Tibial artery (tissue), 4 donors: ENCODE results near the gene PRKCQ.

Source experiments
- DNase-seq, 2 donors: peaks; one replicate each; pipeline ENCODE4 v3.0.0-alpha.2; 2019
- H3K27ac ChIP-seq, 2 donors: fragments of 200-600 bp; sonication (generic) in 1 of 2; 1 replicate in 1 of 2; 2 replicates in 1 of 2; pipeline ENCODE4 v1.5.1; 2018 to 2019; ENCODE audit warnings: mild to moderate bottlenecking in 1 of 2
- H3K27me3 ChIP-seq, 2 donors: fragments of 200-600 bp; sonication (generic) in 1 of 2; one replicate each; pipeline versions ENCODE4 v1.5.1 to v1.6.0; 2016 to 2019
- H3K36me3 ChIP-seq, 3 donors: fragments of 200-600 bp; sonication (generic) in 2 of 3; one replicate each; pipeline ENCODE4 v1.5.1; 2016 to 2019; ENCODE audit warnings: mild to moderate bottlenecking in 2 of 3
- H3K4me1 ChIP-seq, 4 donors: fragments of 200-600 bp; sonication (generic) in 2 of 4; 1 replicate in 3 of 4; 2 replicates in 1 of 4; pipeline ENCODE4 v1.5.1; 2016 to 2019
- H3K4me3 ChIP-seq, 2 donors: fragments of 200-600 bp; sonication (generic) in 1 of 2; 1 replicate in 1 of 2; 2 replicates in 1 of 2; pipeline ENCODE4 v1.5.1; 2018 to 2019; ENCODE audit warnings: mild to moderate bottlenecking in 2 of 2
- H3K9me3 ChIP-seq, 3 donors: fragments of 200-600 bp; sonication (generic) in 1 of 3; one replicate each; pipeline ENCODE4 v1.5.1; 2016 to 2019
- intact Hi-C: fragments of 100-400 bp; cut with DNase I; formaldehyde crosslinking; loops from one replicate; pipeline ENCODE4 v1.15.0; 2023; ENCODE audit warnings: low total_unique reads
- TF ChIP-seq, protein P1 (sequence below), 2 experiments: fragments of 200-600 bp in 1 of 2; fragments of 450-650 bp in 1 of 2; IDR thresholded peaks; one replicate each; pipeline ENCODE4 v1.5.1; 2017 to 2019; ENCODE audit warnings: antibody characterized with exemption in 2 of 2, mild to moderate bottlenecking in 1 of 2, moderate library complexity in 1 of 2

The PRKCQ gene

DNA sequence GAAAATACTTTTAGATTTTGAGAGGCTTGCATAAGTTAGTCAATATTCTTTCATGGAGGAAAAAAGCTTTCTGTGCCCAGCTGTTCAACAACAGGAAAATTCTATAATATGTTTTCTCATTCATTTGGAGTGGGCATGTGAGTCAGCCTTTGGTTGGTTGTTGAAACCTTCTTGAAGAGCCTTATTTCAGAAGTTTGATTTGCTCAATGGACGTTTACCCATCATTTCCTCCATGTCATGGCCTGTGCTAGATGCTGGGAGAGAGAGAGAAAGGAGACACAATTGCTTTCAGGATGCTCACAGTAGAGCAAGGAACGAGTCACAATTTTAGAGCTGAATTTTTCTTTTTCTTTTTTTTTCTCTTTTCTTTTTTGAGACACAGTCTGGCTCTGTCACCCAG, 181.7 kb downstream of the PRKCQ start:
- DNase-seq = no peak
- Histone ChIP-seq H3K4me3 (no peak overlapping the region), H3K9me3 (no peaks in the 10 kb centered on the region), H3K4me1 (peaks cover 0 to 27% (median 15%) of the 10 kb centered on the region in 4 donors), H3K36me3 (no peaks in the 10 kb centered on the region), H3K27ac (no peak overlapping the region), H3K27me3 (no peaks in the 10 kb centered on the region)
- intact Hi-C loops = no loop called here
- TF ChIP-seq, protein P1, sequence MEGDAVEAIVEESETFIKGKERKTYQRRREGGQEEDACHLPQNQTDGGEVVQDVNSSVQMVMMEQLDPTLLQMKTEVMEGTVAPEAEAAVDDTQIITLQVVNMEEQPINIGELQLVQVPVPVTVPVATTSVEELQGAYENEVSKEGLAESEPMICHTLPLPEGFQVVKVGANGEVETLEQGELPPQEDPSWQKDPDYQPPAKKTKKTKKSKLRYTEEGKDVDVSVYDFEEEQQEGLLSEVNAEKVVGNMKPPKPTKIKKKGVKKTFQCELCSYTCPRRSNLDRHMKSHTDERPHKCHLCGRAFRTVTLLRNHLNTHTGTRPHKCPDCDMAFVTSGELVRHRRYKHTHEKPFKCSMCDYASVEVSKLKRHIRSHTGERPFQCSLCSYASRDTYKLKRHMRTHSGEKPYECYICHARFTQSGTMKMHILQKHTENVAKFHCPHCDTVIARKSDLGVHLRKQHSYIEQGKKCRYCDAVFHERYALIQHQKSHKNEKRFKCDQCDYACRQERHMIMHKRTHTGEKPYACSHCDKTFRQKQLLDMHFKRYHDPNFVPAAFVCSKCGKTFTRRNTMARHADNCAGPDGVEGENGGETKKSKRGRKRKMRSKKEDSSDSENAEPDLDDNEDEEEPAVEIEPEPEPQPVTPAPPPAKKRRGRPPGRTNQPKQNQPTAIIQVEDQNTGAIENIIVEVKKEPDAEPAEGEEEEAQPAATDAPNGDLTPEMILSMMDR (IDR thresholded peaks at IDR 0.05) = no peak

DNA sequence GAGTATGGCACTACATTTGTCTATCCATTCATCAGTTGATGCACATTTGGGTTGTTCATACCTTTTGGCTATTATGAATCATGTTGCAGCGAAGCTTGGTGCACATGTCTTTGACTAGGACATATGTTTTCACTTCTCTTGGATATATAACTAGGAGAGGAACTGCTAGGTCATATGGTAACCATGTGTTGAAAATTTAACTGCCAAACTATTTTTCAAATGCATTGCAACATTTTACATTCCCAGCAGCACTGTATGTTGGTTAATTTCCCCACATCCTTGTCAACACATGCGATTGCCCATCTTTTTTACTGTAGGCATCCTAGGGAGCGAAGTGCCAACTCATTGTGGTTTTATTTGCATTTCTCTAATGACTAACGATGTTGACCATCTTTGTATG, 183.4 kb downstream of the PRKCQ start:
- TF ChIP-seq, protein P1 (IDR thresholded peaks at IDR 0.05) = no peak
- H3K4me1 ChIP-seq = peaks cover 0 to 22% (median 12%) of the 10 kb centered on the region in 4 donors

GRCh38 chr10:6396226-6396625, 183.8 kb downstream of the PRKCQ start:
- DNase-seq = no peak
- H3K9me3 ChIP-seq = no peaks in the 10 kb centered on the region
- no peaks in the 10 kb centered on the region for H3K36me3 ChIP-seq
- no peaks in the 10 kb centered on the region for H3K27me3 ChIP-seq
- peaks cover 0 to 18% (median 8%) of the 10 kb centered on the region in 4 donors for H3K4me1 ChIP-seq
- intact Hi-C loops = no loop called here
- TF ChIP-seq, protein P1 (IDR thresholded peaks at IDR 0.05) = no peak
- no peak overlapping the region for H3K27ac ChIP-seq
- H3K4me3 ChIP-seq = no peak overlapping the region

More for the DNA sequence above, 183.4 kb downstream of the PRKCQ start:
- Histone ChIP-seq H3K9me3 (no peaks in the 10 kb centered on the region), H3K27ac (no peak overlapping the region), H3K36me3 (no peaks in the 10 kb centered on the region), H3K4me3 (no peak overlapping the region), H3K27me3 (no peaks in the 10 kb centered on the region)
- no peak for DNase-seq
- intact Hi-C loops = no loop called here

DNA sequence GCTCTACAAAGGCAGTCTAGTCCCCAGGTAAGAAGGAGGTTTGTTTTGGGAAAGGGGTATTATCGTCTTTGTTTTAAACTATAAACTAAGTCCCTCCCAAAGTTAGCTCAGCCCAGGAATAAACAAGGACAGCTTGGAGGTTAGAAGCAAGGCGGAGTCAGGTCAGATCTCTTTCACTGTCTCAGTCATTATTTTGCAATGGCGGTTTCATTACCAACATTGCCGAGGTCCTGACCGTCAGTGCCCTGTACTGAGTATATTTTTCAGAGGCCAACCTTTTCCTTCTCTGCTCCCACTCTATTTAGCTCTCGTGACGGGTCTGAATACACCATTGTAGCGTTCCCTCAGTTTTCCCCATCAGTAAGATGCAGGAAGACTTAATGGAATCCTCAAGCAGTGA, 184.5 kb downstream of the PRKCQ start:
- H3K27me3 ChIP-seq = no peaks in the 10 kb centered on the region
- H3K36me3 ChIP-seq = no peaks in the 10 kb centered on the region
- H3K9me3 ChIP-seq = peaks cover 0 to under 1% (median 0%) of the 10 kb centered on the region in 3 donors
- intact Hi-C loops = no loop called here
- no peak overlapping the region for H3K27ac ChIP-seq
- TF ChIP-seq, protein P1 (IDR thresholded peaks at IDR 0.05) = no peak
- peaks cover 0 to 12% (median 5%) of the 10 kb centered on the region in 4 donors for H3K4me1 ChIP-seq
- no peak overlapping the region for H3K4me3 ChIP-seq
- DNase-seq = no peak

DNA sequence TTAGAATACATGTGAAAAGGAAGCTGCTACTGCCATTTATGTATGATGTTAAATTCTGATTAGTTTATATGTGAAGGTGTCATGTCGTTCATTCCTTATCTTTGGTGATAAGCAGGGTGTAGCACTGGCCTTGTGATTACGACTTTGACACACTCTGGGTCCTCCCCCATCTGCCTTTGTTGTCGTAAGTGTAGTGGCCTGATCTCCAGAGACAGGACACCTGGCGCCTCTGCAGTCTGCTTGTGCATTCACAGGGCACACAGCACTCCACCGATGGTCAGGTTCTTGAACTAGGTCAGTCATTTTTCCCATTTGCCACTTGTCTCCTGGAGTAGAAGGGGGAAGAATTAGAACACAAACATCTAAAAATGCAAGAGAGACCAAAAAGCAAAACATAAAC, 186.0 kb downstream of the PRKCQ start:
- Histone ChIP-seq H3K4me1 (peaks cover 0 to 6% (median 2%) of the 10 kb centered on the region in 4 donors), H3K27ac (no peak overlapping the region), H3K4me3 (no peak overlapping the region), H3K27me3 (no peaks in the 10 kb centered on the region), H3K9me3 (peaks cover 0 to 12% (median 0%) of the 10 kb centered on the region in 3 donors), H3K36me3 (no peaks in the 10 kb centered on the region)
- TF ChIP-seq, protein P1 (IDR thresholded peaks at IDR 0.05) = no peak
- no peak for DNase-seq
- intact Hi-C loops = no loop called here

DNA sequence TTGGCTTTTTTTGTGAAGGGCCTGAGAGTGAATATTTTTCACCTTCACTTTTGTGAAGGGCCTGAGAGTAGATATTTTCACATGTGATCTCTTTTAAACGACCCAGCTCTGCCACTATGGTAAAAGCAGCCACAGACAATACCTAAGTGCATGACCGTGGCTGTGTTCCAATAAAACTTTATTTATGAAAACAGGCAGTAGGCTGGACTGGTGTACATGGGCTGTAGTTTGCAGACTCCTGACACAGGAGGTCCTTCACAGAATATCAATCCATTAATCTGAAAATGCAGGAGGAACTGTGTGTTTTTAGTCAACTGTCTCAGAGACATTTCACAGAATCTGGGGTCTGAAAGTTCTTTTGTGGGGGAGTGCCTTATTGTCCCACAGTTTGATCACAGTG, 186.9 kb downstream of the PRKCQ start:
- no peak overlapping the region for H3K27ac ChIP-seq
- intact Hi-C loops = no loop called here
- peaks cover 0 to 16% (median 0%) of the 10 kb centered on the region in 3 donors for H3K9me3 ChIP-seq
- no peaks in the 10 kb centered on the region for H3K4me1 ChIP-seq
- H3K27me3 ChIP-seq = no peaks in the 10 kb centered on the region
- TF ChIP-seq, protein P1 (IDR thresholded peaks at IDR 0.05) = no peak
- DNase-seq = no peak
- H3K4me3 ChIP-seq = no peak overlapping the region
- H3K36me3 ChIP-seq = no peaks in the 10 kb centered on the region
